CD4-positive, alpha-beta T cell treated with Interleukin-15 for 4 hours (primary cell): Measurements from ENCODE around the gene LMNA.
A peak's percentile ranks its signal among the peaks of the same experiment; 100 is the strongest.

Experiments
- DNase-seq: peaks from one replicate; pipeline ENCODE4 v3.0.0-alpha.2; 2020; ENCODE audit warnings: low spot score

The LMNA gene

GRCh38 chr1:156140879-156141707 is 26.6 kb downstream of the LMNA start:
- no peak for DNase-seq

DNA sequence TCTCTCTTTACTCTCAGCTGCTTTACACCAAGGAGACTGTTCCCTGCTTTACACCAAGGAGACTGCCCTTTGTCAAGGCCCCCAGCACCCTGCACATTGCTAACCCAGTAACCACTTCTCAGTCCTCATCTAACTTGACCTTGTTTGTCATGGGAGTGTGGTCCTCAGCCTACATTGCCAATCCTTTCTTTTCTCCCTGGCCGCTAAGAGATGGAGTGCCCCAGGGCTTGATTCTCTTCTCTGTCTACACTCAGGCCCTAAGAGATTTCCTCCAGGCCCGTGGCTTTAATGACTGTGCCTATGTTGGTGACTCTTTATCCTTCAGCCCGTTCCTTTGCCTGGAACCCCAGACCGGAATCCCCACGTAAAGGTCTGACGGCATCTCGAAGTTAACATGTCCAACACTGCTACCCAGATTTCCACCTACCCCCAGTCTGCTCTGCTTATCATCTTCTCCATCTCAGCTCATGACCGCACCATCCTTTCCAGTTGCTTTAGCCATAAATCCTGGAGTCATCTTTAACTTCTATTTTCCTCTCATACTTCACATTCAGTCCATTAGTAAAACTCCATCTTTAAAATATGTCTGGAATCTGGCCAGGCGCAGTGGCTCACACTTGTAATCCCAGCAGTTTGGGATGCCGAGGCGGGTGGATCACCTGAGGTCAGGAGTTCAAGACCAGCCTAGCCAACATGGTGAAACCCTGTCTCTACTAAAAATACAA is 29.4 kb downstream of the LMNA start:
- no peak for DNase-seq

DNA sequence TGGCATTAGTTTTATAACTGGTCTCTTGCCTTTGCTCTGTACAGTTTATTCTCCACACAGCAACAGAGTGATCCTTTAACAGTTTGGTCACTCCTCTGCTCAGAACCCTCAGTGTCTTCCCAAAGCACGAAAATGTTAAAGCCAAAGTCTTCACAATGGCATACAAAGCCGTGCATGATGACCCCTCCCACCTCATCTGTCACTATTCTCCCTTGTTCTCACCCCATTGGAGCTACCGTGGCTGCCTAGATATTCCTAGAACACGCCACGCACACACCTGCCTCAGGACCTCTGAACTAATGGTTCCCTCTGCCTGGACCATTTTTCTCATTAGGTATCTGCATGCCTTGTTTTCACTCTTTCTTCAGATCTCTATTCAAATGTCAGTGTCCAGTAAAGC is 30.2 kb downstream of the LMNA start:
- no peak for DNase-seq

GRCh38 chr1:156145650-156146019 is 31.1 kb downstream of the LMNA start:
- no peak for DNase-seq

DNA sequence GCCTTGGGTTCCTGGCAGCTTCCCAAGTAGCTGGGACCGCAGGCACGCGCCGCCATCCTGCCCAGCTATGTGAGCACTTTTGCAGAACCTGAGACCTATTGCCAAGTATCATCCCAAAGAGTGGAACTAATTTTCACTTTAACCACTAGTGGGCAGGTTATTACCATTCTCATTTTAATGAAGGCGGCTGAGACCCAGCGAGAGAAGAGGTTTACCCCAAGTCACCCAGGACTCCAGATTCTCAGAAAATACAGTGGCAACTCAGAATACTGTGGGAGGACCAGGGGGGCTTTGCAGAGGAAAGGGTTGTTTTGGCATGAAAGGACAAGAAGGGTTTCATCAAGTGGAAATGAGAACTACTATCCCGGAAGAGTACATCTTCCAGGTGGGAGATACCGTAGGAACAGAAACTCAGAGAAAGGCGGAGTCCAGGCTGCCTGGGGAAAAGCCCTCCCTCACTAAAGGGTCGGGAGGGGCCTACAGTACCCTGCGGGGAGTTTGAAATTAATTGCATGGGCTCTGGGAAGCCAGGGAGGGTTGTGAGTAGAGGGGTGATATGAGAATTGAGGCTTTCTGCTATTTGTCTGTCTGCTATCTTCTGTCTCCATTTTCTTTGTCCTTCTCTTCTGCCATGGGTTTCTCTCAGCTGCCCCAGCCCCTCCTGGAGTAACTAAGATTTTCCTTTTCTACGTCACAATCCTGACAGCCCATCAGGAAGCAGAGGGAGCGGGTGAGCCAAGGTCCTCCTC is 31.7 kb downstream of the LMNA start:
- DNase-seq: peak; percentile 79

- no peak for DNase-seq
Measured at GRCh38 chr1:156146769-156147405, 32.4 kb downstream of the LMNA start.

GRCh38 chr1:156148216-156148615 is 33.7 kb downstream of the LMNA start:
- no peak for DNase-seq

DNA sequence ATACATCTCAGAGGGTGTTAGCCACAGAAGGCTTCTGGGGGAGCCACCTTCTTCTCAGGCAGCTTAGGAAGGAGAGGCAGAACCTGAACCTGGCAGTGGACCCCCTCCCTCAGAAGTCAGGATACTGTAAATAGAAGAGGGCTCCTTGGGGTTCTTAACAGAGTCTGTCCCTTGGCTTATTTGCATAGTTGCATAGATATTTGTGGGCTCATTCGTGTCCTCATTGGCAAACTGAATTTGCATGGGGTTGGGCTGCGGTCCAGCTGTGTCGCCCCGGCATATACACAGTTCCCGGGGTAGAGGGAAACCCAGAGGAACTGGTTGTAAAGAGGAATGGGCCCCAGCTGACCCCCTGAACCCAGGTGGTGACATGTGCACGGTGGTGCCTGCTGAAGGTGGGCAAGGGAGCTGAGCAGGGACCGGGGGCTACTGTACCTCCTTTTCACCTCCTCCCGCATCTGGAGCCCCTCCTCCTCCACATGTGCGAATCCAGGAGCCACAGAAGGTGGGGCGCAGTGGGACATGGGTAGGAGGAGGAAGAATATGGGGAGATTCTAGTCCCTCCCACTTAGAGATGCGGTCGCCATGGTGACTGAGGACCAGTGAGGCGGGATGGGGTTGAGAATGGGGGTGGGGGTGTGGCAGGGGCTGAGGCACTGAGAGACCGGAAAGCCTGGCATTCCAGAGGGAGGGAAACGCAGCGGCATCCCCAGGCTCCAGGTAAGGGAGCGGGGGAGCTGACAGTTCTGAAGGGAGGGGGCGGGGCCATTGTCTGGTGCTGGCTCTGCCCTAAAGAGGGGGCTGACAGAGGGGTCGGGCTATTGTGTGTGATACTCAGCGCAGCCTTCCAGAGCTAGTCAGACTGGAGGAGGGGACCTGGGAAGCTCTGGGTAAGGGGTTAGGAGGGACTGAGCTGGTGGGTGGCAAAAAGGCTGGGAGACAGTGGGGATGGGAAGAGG is 35.1 kb downstream of the LMNA start:
- no peak for DNase-seq

- DNase-seq: no peak
Measured at GRCh38 chr1:156150333-156151011, 36.0 kb downstream of the LMNA start.

- no peak for DNase-seq
Measured at GRCh38 chr1:156151093-156151688, 36.7 kb downstream of the LMNA start.

GRCh38 chr1:156152628-156153027 is 38.1 kb downstream of the LMNA start:
- DNase-seq: no peak

GRCh38 chr1:156153362-156153761 is 38.9 kb downstream of the LMNA start, which contains the start of gene SEMA4A:
Gene SEMA4A (plus strand): TSS chr1:156153585. CDS start chr1:156154579, 994 bp downstream.
- DNase-seq: no peak

DNA sequence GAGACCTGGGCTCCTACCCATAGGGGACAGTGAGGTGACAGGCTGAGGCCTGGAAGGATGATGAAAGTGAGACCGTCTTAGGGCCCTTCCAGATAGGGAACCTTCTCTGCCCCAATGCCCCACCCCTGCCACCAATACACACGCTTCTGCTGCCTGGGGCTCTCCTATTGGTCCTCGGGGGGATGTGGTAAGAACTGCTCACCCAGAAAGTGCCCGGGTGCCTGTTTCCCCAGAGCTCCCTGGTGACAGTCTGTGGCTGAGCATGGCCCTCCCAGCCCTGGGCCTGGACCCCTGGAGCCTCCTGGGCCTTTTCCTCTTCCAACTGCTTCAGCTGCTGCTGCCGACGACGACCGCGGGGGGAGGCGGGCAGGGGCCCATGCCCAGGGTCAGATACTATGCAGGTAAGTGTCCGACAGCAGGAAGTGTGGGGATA is 39.8 kb downstream of the LMNA start:
- peak; percentile 48 for DNase-seq

DNA sequence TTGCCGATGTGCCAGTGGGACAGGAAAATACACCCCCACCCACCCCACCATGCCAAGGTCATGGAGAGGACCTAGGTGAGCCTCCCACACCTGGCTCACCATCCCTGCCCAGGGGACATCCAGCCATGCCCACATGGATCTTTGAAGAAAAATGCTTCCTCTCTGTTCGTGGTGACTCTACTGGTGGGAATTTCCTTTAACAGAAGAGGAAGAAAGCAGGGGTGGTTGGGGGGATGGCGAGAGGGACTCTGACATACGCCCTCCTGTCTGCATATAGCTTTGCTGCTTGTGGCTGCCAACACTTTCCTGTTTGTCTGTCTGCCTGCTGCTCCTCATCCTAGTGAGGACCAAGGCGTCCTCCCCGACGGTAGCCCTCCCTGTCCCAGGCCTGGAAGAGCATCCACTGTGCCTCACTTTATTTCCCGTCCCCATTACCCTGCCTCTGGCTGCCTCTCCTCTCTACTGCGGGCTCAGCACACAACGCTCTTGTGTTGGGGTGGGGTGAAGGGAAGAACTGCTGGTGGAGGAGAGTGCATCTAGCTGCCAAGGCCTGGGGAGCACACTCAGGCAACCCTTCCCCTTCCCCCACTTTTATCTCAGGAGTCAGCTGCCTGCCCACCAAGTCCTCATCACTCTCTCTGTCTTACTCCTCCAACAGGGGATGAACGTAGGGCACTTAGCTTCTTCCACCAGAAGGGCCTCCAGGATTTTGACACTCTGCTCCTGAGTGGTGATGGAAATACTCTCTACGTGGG is 41.4 kb downstream of the LMNA start:
- no peak for DNase-seq

GRCh38 chr1:156157506-156157905 is 43.0 kb downstream of the LMNA start:
- no peak for DNase-seq

GRCh38 chr1:156157966-156158365 is 43.5 kb downstream of the LMNA start:
- no peak for DNase-seq

GRCh38 chr1:156160000-156160742 is 45.7 kb downstream of the LMNA start:
- DNase-seq: no peak

DNA sequence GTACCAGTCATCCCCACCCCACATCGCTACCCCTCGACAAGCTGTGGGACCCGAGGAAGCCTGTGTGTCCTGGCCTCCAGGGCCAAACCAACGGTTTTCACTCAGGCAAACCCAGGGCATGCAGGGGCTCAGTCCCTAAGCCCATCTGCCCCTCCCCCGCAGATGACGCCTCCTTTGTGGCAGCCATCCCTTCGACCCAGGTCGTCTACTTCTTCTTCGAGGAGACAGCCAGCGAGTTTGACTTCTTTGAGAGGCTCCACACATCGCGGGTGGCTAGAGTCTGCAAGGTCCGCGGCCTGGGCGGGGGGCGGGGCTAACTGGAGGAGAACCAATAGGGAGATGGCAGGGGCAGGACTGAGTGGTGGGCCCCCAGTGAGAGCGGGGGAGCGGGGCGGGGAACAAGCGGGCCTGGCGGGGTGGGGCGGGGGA is 46.2 kb downstream of the LMNA start:
- peak; percentile 54 for DNase-seq
